Activated T-helper 1 cell treated with anti-CD3 and anti-CD28 coated beads, Interleukin-12 subunit alpha, Interleukin-12 subunit beta, Interleukin-2, Interleukin-4 antibody, amounts not matched to agents 30 ng/mL and 10 ng/mL and 1 ng/mL, durations not matched to agents 14 hours and 24 hours and 36 hours (primary cell): ENCODE measurements around the gene GSTM1. TPM values are rescaled to one million over a fixed set of nuclear protein-coding genes. Genes with fewer than 3 reads are reported as not detected.
A peak's percentile ranks its signal among the peaks of the same experiment; 100 is the strongest.

Source experiments
- DNase-seq: peaks from one replicate; pipeline ENCODE4 v3.0.0; 2021; ENCODE audit warnings: low spot score
- H3K27ac Mint-ChIP-seq: one replicate; pipeline ENCODE4 v1.8.0; 2021; ENCODE audit warnings: mild to moderate bottlenecking, mixed read lengths
- H3K27me3 Mint-ChIP-seq: one replicate; pipeline ENCODE4 v1.8.0; 2022; ENCODE audit warnings: mild to moderate bottlenecking, moderate library complexity, mixed read lengths; ENCODE audit not compliant: insufficient read depth
- H3K36me3 Mint-ChIP-seq: one replicate; pipeline ENCODE4 v1.8.0; 2021; ENCODE audit warnings: low read depth, mixed read lengths
- H3K4me1 Mint-ChIP-seq: one replicate; pipeline ENCODE4 v1.8.0; 2021; ENCODE audit warnings: low read depth, mixed read lengths
- H3K4me3 Mint-ChIP-seq: one replicate; pipeline ENCODE4 v1.8.0; 2021; ENCODE audit warnings: mild to moderate bottlenecking, moderate library complexity, mixed read lengths
- H3K9me3 Mint-ChIP-seq: one replicate; pipeline ENCODE4 v1.8.0; 2021; ENCODE audit warnings: mixed read lengths
- intact Hi-C: fragments of 100-400 bp; cut with micrococcal nuclease; formaldehyde crosslinking; loops from one replicate; pipeline ENCODE4 v1.15.1; 2024
- total RNA-seq: library from RNA; stranded (reverse); gene quantifications from 2 replicates; pipeline ENCODE4 v1.2.3, GENCODE V29; 2022

The GSTM1 gene
- total RNA-seq, 1 donor from 2014 or later: 86.4 TPM

GRCh38 chr1:109726007-109726406, 38.4 kb downstream of the GSTM1 start:
- no peak overlapping the region for H3K4me3 Mint-ChIP-seq
- H3K9me3 Mint-ChIP-seq: no peaks in the 10 kb centered on the region
- H3K36me3 Mint-ChIP-seq: no peaks in the 10 kb centered on the region
- H3K4me1 Mint-ChIP-seq: no peaks in the 10 kb centered on the region
- H3K27ac Mint-ChIP-seq: no peak overlapping the region
- peaks cover 5% of the 10 kb centered on the region for H3K27me3 Mint-ChIP-seq
- DNase-seq: no peak
- intact Hi-C loops: no loop called here

GRCh38 chr1:109726728-109727373, 39.2 kb downstream of the GSTM1 start:
- H3K4me1 Mint-ChIP-seq: no peaks in the 10 kb centered on the region
- no peaks in the 10 kb centered on the region for H3K9me3 Mint-ChIP-seq
- intact Hi-C loops: no loop called here
- no peak overlapping the region for H3K27ac Mint-ChIP-seq
- H3K36me3 Mint-ChIP-seq: no peaks in the 10 kb centered on the region
- DNase-seq: no peak
- H3K27me3 Mint-ChIP-seq: peaks cover 9% of the 10 kb centered on the region
- H3K4me3 Mint-ChIP-seq: no peak overlapping the region

GRCh38 chr1:109728870-109729269, 41.3 kb downstream of the GSTM1 start:
- Mint-ChIP-seq H3K4me1 (no peaks in the 10 kb centered on the region), H3K36me3 (no peaks in the 10 kb centered on the region), H3K9me3 (no peaks in the 10 kb centered on the region), H3K27ac (no peak overlapping the region), H3K27me3 (peaks cover 9% of the 10 kb centered on the region), H3K4me3 (no peak overlapping the region)
- DNase-seq: no peak
- intact Hi-C loops: no loop called here

- peaks cover 6% of the 10 kb centered on the region for H3K27me3 Mint-ChIP-seq
- intact Hi-C loops: no loop called here
- no peak overlapping the region for H3K4me3 Mint-ChIP-seq
- no peaks in the 10 kb centered on the region for H3K9me3 Mint-ChIP-seq
- no peaks in the 10 kb centered on the region for H3K36me3 Mint-ChIP-seq
- DNase-seq: no peak
- H3K27ac Mint-ChIP-seq: no peak overlapping the region
- H3K4me1 Mint-ChIP-seq: no peaks in the 10 kb centered on the region
Measured at GRCh38 chr1:109730666-109731065, 43.0 kb downstream of the GSTM1 start.

GRCh38 chr1:109732390-109732881, 44.8 kb downstream of the GSTM1 start:
- intact Hi-C loops: no loop called here
- Mint-ChIP-seq H3K4me1 (no peaks in the 10 kb centered on the region), H3K27me3 (peaks cover 6% of the 10 kb centered on the region), H3K27ac (no peak overlapping the region), H3K36me3 (no peaks in the 10 kb centered on the region), H3K4me3 (no peak overlapping the region), H3K9me3 (no peaks in the 10 kb centered on the region)
- no peak for DNase-seq

- H3K9me3 Mint-ChIP-seq: no peaks in the 10 kb centered on the region
- H3K4me1 Mint-ChIP-seq: no peaks in the 10 kb centered on the region
- no peak overlapping the region for H3K27ac Mint-ChIP-seq
- DNase-seq: no peak
- intact Hi-C loops: no loop called here
- peaks cover 12% of the 10 kb centered on the region for H3K27me3 Mint-ChIP-seq
- H3K36me3 Mint-ChIP-seq: peaks cover 2% of the 10 kb centered on the region
- H3K4me3 Mint-ChIP-seq: no peak overlapping the region
Measured at GRCh38 chr1:109733236-109733870, 45.7 kb downstream of the GSTM1 start.

GRCh38 chr1:109739738-109740614, 52.4 kb downstream of the GSTM1 start:
- peak; percentile 79 for DNase-seq
- intact Hi-C loops: loop anchor here (1.0 to 5.0 kb wide), 7 partner anchors 53 to 257 kb away; partner anchors contain the start of genes AHCYL1, ATXN7L2, GNAI3 and GSTM1
- peak overlapping the region; percentile 47 for H3K27ac Mint-ChIP-seq
- peak overlapping the region; percentile 77 for H3K4me3 Mint-ChIP-seq
- H3K27me3 Mint-ChIP-seq: peaks cover 27% of the 10 kb centered on the region
- H3K9me3 Mint-ChIP-seq: no peaks in the 10 kb centered on the region
- peaks cover 5% of the 10 kb centered on the region for H3K36me3 Mint-ChIP-seq
- peaks cover 14% of the 10 kb centered on the region for H3K4me1 Mint-ChIP-seq

- Mint-ChIP-seq H3K36me3 (peaks cover 5% of the 10 kb centered on the region), H3K27ac (peak within 1 kb of the TSS; percentile 52), H3K27me3 (peaks cover 27% of the 10 kb centered on the region), H3K9me3 (no peaks in the 10 kb centered on the region), H3K4me1 (peaks cover 14% of the 10 kb centered on the region), H3K4me3 (peak within 1 kb of the TSS; percentile 77)
- intact Hi-C loops: loop anchor here (1.0 to 5.0 kb wide), 7 partner anchors 53 to 258 kb away; partner anchors contain the start of genes AHCYL1, ATXN7L2, GNAI3 and GSTM1
- no peak for DNase-seq
Measured at GRCh38 chr1:109740615-109741373, 53.2 kb downstream of the GSTM1 start, which contains the start of gene GSTM3. GSTM3 (minus strand) TSS chr1:109741038; CDS start chr1:109740287, 751 bp downstream.

Other genes with a start within 250 kb of the GSTM1 start
- not detected in 2 replicates for gene SYPL2, start 221.3 kb upstream of the GSTM1 start, total RNA-seq
- gene ATXN7L2, start 203.9 kb upstream of the GSTM1 start, total RNA-seq: 17.4 and 18.0 TPM in 2 replicates
- gene CYB561D1, start 193.7 kb upstream of the GSTM1 start, total RNA-seq: 12.6 and 13.4 TPM in 2 replicates
- gene AMIGO1, start 178.1 kb upstream of the GSTM1 start, total RNA-seq: 1.2 TPM in 2 replicates
- not detected in 2 replicates for gene GPR61, start 147.9 kb upstream of the GSTM1 start, total RNA-seq
- 8.4 and 8.9 TPM in 2 replicates for gene GNAI3, start 139.2 kb upstream of the GSTM1 start, total RNA-seq
- gene GNAT2, start 68.2 kb upstream of the GSTM1 start, total RNA-seq: 0.44 and 1.2 TPM in 2 replicates
- 92.4 and 100 TPM in 2 replicates for gene AMPD2, start 68.0 kb upstream of the GSTM1 start, total RNA-seq
- 6.5 and 8.9 TPM in 2 replicates for gene GSTM4, start 31.7 kb upstream of the GSTM1 start, total RNA-seq
- gene GSTM2, start 19.8 kb upstream of the GSTM1 start, total RNA-seq: 19.0 and 19.2 TPM in 2 replicates
- gene GSTM5, start 24.4 kb downstream of the GSTM1 start, total RNA-seq: 0.08 TPM in 1 of 2 replicates, not detected in the other
- 10.1 and 11.0 TPM in 2 replicates for gene GSTM3, start 53.2 kb downstream of the GSTM1 start, total RNA-seq
- not detected in 2 replicates for gene EPS8L3, start 76.1 kb downstream of the GSTM1 start, total RNA-seq
- gene CSF1, start 223.0 kb downstream of the GSTM1 start, total RNA-seq: 269 and 275 TPM in 2 replicates